Stimulated activated CD8-positive, alpha-beta memory T cell treated with anti-CD3 and anti-CD28 coated beads, Interleukin-7, amount 100 ng/mL, for 4 hours (primary cell): ENCODE data around the gene CRHR1.
"Not testable (repeated sequence)": the region's sequence is repeated elsewhere in the genome, so short reads cannot be mapped to it uniquely, and the experiment has no call there.

Experiments
- DNase-seq, 2 donors: peaks; one replicate each; pipeline ENCODE4 v3.0.0-alpha.2; 2020; ENCODE audit warnings: low read depth in 2 of 2

Gene CRHR1

DNA sequence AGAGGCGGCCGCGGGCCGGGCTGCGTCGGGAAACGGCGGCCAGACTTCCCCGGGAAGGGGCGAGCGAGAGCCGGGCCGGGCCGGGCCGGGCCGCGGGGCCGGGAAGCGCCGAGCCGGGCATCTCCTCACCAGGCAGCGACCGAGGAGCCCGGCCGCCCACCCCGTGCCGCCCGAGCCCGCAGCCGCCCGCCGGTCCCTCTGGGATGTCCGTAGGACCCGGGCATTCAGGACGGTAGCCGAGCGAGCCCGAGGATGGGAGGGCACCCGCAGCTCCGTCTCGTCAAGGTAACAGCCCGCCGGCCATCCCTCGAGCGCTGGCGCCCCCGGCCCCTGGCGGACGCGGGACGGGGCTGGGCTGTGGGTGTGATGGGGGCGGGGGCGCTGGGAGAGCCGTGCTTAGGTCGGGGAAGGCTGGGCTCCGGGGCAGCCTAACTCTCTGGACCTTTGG, at the start of gene CRHR1:
TSS of gene CRHR1 (plus strand) at position 28 of the 448 bp plus-strand sequence. CDS start at position 253, 225 bp downstream.
- no peak for DNase-seq

DNA sequence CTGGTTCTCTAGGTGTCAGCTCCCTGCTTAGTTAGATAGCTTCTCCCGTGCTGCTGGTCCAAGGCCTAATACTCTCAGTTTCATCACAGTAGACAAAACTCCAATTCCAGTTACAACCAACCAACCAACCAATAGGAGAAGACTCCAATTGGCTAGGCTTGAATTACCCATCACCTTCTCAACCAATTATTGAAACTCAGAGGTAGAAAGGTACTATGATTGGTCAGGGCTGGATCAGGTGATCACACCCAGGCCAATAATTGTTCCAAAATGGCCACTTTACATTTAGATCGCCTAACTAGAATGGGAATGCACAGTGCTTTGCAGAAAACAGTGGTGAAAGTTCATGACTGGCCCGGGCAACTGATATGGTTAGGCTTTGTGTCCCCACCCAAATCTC, 49.5 kb upstream of the CRHR1 start:
- DNase-seq, result no peak

DNA sequence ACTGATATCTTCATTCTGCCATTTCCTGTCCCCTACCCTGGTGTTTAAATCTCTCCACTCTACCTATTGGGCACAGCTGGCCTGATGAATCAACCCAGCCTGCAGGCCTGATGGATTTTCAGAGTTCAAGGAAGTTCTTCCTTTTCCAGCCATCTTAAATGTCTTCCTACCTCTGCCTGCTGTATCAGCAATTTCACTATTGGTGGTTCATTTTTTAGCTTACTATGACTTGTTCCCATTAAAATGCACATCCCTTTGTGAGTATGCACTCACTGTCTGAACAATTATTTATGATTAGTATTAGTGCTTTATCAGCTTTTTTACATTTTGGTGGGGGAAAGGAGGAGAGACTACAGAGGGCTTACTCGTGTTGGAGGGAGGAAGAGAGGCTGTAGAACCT, 48.6 kb upstream of the CRHR1 start:
- no peak for DNase-seq

DNA sequence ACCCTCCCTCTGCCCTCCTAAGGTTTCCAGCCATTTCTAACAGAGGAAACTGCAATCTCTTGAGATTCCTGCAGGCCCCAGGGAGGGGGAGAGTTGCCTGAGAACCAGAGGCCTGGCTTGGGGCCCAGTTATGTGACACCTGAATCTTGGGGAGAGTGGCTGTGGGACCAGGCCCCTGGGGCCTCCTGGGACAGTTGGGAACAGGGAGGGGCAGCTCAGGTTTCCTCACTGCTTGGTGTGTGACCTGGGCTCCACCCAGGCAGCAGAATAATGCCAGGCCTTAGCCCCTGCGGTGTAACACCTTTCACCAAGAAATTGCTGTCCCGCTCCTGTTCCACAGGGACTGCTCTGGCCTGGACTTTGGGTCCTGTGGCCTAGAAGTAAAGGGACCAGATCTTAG, 44.3 kb upstream of the CRHR1 start:
- no peak for DNase-seq

DNA sequence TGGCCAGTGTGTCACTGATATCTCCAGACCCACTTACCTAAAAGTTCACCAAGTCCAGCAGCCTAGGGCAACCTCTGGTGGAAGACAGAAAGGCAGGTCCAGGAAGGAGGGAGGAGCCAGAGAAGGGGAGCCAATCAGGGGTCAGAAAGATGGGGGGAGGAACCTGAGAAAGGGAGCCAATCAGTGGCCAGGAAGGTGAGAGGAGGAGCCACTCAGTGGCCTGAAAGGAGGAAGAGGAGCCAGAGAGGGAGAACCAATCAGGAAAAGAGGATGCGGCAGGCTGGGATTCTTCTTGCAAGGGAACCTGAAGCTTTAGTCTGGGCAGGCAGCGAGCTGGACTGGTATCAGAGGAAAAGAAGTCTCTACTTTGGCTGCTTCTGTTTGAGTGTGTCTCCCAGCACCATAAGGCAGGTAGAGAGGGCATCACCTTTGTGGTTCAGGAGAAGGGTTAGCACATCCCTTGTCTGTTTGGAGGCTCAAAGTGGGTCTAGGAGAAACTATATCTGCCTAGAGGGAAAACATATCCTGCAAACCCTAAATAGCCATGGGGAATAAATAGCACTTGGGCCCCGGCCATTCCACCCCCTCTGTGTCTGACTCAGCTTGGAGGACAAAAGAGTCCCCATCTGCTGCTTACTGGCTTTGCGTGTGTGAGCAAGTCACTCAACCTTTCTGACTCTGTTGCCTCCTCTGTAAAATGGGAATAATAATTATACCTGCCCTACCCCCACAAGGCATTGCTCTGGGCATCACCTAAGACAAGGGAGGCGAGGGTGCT, 43.4 kb upstream of the CRHR1 start:
- DNase-seq, result no peak

DNA sequence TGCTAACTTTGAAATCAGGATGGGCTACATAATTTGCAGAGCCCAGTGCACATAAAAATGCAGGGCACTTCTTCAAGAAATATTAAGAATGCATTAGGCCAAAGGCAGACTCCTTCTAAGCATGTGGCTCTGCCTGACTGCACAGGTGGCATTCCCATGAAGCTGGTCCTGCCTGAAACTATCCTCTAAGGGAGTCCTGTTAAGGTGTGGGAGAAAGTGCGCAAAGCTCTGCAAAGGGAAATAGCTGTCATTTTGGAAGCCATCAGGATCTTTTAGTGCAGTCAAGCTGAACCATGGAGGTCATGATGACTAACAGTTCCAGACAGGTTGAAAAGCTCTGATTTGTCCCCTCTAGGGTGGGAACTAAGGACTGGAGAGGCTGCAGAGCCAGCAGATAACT, 41.9 kb upstream of the CRHR1 start:
- DNase-seq, result no peak

DNA sequence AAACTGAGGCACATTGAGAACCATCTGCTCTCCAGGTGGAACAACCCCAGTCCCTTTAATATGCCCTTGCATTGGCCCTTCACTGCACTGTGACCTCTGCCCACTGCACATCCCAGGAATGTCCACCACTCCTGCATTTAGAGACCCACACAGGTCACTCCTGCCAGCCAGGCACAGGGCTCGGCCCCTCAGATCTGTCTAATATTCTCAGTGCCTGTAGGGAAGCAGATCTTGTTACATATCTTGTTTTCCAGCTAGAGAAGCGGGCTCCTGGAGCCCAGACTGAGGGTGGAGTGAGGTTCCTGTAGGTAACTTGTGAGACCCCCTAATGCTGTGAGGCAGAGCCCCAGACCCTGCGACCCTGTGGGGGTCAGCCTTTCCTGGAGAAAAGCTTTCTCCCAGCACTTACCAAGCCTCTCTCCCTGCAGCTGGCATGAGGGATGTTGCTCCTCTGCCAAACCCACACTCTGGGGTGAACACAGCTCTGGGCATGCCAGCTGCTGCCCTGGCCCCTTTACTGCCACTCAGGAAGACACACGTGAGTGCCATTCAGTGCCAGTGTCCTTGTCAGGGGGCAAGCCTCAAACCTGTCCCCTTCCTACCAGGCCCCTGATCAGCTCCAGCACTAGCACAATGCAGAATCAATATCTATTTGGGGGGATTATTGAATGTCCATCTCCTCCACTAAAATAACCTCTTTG, 40.3 kb upstream of the CRHR1 start:
- no peak for DNase-seq

DNA sequence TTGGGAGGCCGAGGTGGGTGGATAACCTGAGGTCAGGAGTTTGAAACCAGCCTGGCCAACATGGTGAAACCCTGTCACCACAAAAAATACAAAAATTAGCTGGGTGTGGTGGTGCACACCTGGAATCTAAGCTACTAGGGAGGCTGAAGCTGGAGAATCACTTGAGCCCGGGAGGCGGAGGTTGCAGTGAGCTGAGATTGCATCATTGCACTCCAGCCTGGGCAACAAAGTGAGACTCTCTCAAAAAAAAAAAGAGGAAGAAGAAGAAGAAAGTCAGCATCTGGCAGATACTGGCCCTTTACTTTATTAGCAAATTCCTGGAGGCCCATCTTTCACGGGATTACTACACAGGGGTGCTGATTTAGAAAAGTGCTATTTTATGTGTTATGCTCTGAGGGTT, 39.3 kb upstream of the CRHR1 start:
- DNase-seq, result not testable (repeated sequence)

DNA sequence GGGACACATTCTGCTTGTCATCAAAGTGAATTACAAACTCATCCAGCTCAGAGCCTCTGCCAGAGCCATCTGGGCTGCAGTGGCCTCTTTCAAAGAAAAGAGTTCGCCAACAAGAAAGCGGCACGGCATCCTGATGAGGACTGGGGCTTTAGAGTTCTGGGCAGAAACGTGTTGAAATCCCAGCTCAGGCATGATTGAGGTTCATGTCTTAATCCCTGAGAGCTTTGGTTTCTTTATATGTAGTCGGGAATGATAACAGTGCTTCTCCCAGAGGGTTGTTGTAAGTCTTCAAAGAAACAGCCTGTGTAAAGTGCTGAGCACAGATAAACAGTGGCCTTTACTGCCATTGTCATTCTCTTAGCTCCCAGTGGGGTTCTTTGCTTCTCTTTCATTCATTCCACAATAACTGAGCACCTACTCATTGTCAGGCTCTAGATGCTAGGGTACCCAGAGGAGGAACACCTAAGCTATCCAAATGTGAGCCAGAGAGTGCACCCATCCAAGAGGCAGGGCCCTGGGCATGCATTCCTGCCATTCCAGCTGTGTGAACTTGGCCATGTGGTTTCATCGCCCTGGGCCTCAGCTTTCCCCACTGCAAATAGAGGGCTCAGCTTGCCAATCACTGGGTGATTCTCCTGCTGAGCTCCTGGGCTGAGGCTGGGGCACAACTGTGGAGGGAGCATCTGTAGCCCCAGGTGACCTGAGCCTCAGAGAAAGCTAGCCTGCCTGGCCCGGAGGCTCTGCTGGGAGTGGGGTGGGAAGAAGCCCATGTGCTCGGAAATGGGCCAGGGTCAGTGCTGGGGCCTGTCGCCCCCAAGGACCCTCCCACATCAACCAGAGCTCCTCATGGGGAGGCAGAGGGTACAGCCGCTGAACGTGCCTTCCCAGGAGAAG, 38.3 kb upstream of the CRHR1 start:
- DNase-seq, result no peak

DNA sequence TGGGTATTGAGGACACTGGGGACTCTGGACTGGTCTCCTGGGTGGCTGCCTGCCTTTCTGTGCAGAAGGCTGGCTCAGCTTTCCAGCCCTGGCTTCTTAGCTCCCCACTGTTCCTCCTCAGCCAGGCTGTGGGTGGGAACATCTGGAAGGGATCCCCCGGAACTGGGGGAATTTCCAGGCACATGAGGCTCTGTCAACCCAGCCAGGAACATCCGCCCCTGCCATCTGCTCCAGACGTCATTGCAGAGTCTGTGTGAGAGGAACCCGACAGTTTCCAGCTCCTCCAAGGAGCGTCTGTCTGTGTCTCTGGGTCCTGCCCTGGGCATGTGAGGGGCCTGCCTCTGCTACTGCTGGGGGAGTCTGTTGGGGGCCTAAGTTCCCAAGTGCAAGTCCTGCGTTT, 36.2 kb upstream of the CRHR1 start:
- DNase-seq, result no peak

DNA sequence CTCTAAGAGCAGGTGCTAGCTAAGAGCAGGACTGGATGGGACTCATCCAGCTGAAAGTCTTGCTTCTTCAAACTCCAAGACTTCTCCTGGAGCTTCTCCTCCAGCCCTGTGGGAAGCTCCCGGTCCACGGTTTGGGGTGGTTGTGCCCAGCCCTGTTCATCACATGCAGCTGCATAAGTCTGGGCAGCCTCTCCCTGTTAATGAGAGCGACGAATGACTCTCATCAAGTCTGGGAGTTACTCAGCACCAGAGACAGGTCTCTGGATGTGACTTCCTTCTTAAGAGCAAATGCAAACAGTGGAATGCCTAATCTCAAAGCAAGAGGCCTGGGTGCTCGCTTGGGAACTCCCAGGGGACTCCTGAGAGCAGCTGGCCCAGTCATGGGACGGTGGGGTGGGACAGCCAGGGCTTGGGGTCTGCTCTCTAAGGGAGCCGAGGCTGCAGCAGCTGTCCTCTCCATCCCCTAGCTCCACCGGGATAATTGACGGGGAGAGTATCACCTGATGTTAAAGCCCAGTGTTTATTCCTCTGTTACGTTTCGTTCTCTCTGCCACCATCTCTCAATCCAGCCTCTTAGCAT, 35.3 kb upstream of the CRHR1 start:
- no peak for DNase-seq

DNA sequence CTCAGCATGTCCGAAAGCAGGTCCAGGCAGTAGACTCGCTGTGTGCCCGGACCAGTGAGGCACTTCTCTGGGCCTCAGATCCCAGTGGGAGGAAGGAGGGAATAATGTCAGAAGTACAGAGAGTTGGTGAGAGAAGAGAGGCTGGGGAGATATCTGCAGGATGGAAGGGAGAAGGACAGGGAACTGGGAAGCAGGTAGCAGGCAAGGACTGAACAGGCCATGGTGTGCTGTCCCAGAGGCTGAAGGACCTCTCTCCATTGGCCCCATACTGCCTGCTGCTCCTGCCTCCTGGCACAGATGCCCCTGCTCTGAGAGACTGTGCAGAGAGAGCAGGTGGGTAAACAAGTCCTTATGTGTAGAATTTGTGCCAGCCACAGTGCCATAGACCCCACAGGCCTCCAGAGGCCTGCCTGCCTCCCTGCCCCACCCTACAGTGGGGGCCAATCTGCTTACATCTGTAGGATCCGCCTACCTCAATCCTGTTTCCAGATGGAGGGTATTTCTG, 34.2 kb upstream of the CRHR1 start:
- no peak for DNase-seq

DNA sequence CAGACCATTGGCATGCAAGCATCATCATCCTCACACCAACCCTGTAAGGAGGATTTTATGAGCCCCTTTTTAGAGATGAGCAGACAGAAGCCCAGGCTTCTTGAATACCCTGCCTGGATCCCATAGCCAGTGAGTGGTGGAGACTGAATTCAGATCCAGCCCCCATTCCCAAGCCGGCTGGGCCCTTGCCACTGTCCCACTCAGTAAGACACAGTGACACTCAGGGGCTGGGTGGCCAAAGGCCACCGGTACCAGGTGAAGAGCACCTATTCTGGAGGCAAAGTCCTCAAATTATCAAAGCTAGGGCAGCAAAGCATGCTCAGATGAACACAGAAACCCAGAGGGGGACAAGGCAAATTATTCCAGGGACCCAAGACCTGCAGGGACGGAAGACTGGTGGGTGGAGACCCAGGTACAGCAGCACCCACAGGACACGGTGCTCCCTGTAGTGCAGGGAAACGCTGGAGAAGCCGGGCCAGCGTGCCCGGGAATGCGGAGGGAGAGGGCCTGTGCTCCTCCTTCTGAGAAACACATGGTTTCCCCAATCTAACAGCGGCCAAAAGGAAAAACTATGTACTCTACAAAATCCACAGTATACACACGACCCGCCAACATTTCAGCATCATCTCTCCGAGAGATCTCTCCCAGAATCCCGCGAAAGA, 33.2 kb upstream of the CRHR1 start:
- no peak for DNase-seq

DNA sequence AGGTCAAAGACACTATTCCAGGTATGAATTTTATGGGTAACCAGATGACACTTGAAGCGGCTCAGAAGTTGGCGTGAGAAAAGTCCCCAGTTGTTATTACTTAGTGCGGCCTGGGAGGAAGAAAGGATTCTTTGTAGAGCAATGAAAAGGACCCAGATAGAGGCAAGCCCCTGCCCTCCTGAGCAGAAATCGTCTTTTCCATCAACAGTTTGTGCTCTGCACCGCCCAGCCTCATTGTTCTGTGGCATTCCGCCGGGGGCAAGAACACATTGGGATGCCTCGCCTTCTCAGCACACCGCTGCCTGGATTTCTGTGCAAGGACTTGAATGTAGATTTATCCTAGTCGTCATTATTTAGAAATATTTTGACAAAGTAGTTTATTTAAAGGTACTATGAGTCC, 32.7 kb upstream of the CRHR1 start:
- no peak for DNase-seq

DNA sequence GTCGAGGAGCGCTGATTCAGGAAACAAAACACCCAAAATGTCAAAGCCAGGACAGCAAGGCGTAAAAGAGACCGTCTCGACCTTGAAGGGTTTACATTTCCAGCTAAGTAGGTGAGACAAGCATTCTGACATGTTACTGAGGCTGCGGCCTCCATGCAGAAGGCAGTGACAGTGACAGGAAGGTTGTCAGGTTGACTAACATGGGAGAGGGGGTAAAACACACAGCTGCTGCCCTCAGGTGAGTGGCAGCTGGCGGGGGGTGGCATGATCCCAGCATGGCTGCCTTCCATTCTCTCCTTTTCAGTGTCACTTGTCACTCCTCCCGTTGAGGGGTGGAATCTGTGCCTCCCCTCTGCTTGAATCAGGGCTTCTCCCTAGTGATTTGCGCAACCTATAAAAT, 31.9 kb upstream of the CRHR1 start:
- DNase-seq, result no peak

DNA sequence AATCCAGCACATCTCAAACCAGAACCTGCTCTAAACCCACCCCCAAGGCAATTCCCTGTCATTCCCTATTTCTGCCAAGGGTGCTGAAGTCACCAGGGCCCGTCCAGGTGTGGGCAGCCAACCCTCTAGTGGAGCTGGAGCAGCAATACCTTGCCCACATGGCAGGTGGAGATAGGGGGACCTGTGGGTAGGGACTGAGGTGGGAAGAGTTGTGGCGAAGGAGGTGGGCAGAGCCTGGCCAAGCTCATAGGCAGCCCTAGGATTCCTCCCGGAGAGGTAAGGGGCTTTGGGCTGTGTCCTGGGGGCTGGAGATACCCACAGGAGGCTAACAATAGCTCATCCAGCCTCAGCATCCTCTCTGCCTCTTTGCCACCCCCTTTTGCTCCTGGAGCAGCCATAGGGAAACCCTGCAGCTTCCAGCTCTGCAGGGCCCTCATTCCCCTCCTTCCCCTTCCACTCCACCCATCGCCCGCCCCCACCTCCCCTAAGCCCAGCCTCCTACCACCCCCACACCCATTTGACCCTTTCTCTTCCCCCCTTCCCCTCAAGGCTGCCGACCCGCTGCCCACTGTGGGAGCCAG, 30.4 kb upstream of the CRHR1 start:
- DNase-seq, result no peak

DNA sequence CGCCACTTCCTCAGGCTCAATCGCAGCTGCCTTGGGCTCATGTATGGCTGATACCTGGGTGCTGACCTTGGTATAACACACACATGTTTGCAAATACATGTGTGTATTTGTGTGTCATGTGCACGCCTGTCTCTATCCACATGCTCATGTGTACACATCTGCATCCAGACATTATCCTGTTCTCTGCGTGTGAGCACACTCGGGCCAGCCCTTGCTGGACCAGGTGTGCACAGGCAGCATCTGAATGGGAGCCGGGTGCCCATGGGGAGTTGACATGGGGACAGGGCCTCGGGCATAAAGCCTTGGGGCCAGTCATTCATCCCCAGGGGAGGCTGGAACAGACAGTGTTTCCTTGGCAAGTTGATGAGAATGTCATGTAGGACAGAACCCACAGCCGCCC, 29.1 kb upstream of the CRHR1 start:
- DNase-seq, result no peak

DNA sequence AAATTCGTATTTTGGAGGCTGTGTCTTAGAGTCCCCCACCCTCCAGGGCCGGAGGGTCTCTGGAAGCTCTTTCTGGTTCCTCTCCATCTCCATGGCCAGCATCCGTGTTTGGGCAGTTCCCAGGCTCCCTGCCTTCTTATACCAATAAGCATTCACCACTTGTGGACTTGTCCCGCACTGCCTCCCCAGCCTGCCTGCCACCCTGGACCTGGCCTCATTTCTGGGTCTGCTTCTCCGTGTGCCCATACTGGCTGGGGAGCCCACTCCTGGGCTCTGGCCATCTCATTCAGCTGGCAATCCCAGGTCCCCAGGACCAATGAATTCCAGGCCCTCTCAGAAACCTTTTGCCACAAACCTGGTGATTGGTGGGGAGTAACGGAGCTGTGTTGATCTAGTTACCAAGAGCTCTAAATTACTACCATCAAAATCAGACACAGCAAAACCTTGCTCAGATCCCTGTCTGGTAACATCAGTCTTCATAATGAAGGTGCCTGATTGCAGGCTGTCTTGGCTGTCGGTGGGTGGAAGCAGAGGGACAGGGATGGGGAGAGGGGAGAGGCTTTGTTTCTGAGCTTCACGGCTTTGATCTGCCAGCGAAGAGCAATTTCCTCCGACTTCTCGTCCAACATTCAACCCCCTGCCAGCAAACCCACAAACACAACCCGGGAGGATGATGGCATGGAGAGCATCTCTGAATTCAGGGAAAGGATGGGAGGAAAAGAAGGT, 27.7 kb upstream of the CRHR1 start:
- DNase-seq, result no peak

DNA sequence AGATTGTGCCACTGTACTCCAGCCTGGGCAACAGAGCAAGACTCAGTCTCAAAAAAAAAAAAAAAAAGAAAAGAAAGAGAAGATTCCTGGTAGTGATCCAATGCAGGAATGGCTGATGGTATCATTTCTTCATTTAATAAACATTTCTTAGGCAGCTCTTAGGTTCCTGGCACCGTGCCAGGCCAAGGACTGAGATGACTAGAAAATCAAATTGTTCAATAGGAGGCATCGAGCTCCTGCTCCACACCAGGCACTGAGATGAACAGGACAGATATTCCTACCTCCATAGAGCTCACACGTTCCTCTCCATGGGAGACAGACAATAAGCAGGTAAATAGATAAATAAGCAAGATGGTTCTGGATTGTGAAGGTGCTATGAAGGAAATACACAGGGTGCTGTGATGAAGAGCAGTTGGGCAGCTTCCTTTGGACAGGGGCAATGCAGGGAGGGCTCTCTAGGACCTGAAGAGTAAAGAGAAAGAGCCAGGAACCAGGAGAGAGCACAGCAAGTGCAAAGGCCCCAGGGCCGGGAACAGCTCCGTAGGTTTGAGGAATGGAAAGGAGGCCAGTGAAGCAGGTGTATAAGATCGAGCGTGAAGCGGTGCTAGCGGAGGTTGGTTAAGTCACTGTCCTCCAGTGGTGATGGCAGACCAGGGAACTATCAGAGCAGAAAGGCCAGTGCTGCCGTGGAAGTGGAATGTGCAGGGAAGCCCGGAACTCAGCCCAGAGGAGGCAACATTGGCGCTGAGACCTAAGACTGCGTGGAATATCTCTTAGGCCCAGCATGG, 26.5 kb upstream of the CRHR1 start:
- no peak for DNase-seq
